Stimulated activated CD8-positive, alpha-beta memory T cell treated with anti-CD3 and anti-CD28 coated beads, Interleukin-4, amount 100 ng/mL, for 4 hours (primary cell): ENCODE data around the gene COG3.
A peak's percentile ranks its signal among the peaks of the same experiment; 100 is the strongest.
"Not testable (repeated sequence)": the region's sequence is repeated elsewhere in the genome, so short reads cannot be mapped to it uniquely, and the experiment has no call there.

ENCODE experiments used
- DNase-seq, 2 donors: peaks; one replicate each; pipeline ENCODE4 v3.0.0-alpha.2; 2020; ENCODE audit warnings: low read depth in 2 of 2, low spot score in 1 of 2

The COG3 gene

GRCh38 chr13:45464687-45465453 lies at the start of gene COG3:
Gene COG3, plus strand, starts transcription at chr13:45464939. Its CDS starts 98 bp downstream, at chr13:45465037.
- peak; percentile 84 to 89 for DNase-seq

GRCh38 chr13:45415112-45415511 lies 49.6 kb upstream of the COG3 start:
- DNase-seq: no peak

GRCh38 chr13:45416516-45417128 lies 48.1 kb upstream of the COG3 start:
- no peak for DNase-seq

- peak; percentile 75 to 88 for DNase-seq
These were observed 46.8 kb upstream of the COG3 start, which contains the start of gene SLC25A30 for GRCh38 chr13:45417790-45418534. Gene SLC25A30, minus strand, starts transcription at chr13:45418373. Its CDS starts 6,948 bp downstream, at chr13:45411425.

- not testable (repeated sequence) for DNase-seq
These were observed 45.4 kb upstream of the COG3 start for GRCh38 chr13:45419389-45419788.

- no peak for DNase-seq
These were observed 44.8 kb upstream of the COG3 start for GRCh38 chr13:45419945-45420344.

GRCh38 chr13:45422731-45423292 lies 41.9 kb upstream of the COG3 start:
- DNase-seq: no peak

- DNase-seq: not testable (repeated sequence)
These were observed 38.5 kb upstream of the COG3 start for GRCh38 chr13:45426056-45426841.

- DNase-seq: no peak
These were observed 31.9 kb upstream of the COG3 start for GRCh38 chr13:45432737-45433380.

- no peak for DNase-seq
These were observed 31.4 kb upstream of the COG3 start for GRCh38 chr13:45433381-45433790.

GRCh38 chr13:45434556-45435371 lies 30.0 kb upstream of the COG3 start:
- DNase-seq: no peak

GRCh38 chr13:45436332-45436731 lies 28.4 kb upstream of the COG3 start:
- no peak for DNase-seq

GRCh38 chr13:45436953-45437352 lies 27.8 kb upstream of the COG3 start:
- DNase-seq: no peak

- DNase-seq: no peak
These were observed 26.8 kb upstream of the COG3 start for GRCh38 chr13:45437947-45438346.

GRCh38 chr13:45439008-45439407 lies 25.7 kb upstream of the COG3 start:
- DNase-seq: no peak

- no peak for DNase-seq
These were observed 24.8 kb upstream of the COG3 start for GRCh38 chr13:45439781-45440462.

GRCh38 chr13:45441633-45442032 lies 23.1 kb upstream of the COG3 start:
- no peak for DNase-seq

GRCh38 chr13:45445053-45445452 lies 19.7 kb upstream of the COG3 start:
- DNase-seq: no peak

- DNase-seq: no peak
These were observed 18.6 kb upstream of the COG3 start for GRCh38 chr13:45446181-45446580.
